GM19023 (cell line): ENCODE measurements around the gene ARHGAP25.

Experiments used
- ATAC-seq: cut with Tn5 transposase; IDR thresholded peaks from one replicate; pipeline ENCODE4 v1.9.1; 2021; ENCODE audit warnings: mild to moderate bottlenecking, moderate library complexity; ENCODE audit not compliant: unreplicated experiment

ARHGAP25 gene

DNA sequence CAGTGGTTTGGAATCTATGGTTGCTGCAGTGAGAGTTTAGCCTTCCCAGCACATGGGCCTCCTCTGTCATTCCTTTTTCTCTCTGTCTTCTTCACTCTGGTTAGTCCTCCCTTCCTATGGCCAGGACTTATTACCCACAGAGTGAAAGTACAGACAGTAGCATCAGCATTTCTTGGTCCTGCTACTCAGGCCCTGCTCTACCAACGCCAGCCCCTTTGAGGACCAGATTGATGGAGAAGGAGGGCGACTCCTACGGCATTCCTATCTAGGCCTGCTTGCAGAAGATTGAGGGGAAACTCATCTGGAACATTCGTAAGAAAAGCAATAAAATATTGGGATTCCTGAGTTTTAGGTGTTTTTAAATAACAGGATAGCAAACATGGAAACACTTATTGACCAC is 93.1 kb downstream of the ARHGAP25 start:
- ATAC-seq, result no peak

DNA sequence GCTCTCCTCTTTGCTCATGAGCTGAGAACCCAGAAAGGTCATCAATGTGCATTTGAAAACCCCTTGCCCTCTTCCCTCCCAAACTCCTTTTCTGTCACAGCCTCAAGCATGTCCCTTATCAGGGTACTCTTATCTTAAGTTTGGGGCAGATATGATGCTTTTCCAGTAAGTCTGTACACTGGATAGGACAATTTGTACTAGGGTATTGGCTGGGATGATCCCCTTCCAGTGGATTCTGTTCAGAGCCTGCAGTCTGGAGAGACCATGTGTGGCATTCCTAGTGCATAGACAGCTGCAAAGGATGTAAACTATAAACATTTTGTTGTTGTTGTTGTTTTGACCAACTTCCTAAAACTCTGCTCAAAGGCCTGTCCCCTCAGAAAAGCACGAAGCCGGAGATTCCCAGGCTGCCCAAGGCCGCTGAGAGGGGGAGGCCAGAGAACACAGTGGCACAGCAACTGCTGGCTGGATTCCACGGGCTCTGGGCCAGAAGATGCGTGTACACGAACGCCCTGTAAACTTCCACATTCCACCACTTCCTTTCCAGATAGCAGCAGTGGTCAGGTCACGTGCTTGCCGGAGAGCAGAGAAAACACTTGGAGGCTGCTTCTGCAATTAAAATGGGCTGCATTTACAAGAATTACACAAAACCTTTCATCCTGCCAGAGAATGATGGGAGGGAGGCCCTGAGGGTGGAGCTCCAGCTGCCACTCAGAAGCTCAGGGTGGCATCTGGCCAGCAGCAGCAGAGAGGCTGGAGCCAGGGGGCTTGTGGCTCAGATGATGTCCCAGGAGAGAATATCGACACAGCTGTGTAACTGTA is 94.5 kb downstream of the ARHGAP25 start:
- no peak for ATAC-seq

DNA sequence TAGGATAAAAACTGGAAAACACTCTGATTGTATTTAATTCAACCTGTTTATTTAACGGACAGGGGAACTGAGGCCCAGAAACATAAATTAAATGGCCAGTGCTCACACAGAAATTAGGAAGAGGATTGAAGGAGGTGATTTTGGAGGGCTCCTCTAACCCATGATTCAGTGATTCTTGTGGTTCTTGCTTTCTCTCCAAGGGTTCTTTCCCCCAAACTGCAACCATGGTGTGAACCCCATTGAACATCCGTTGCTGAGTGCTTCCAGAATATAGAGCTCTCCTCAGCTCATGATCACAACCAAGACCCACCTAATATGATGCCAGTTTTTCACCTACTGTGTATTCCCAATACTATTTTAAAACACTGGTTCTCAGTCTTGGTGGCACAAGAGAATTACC is 95.1 kb downstream of the ARHGAP25 start:
- no peak for ATAC-seq

DNA sequence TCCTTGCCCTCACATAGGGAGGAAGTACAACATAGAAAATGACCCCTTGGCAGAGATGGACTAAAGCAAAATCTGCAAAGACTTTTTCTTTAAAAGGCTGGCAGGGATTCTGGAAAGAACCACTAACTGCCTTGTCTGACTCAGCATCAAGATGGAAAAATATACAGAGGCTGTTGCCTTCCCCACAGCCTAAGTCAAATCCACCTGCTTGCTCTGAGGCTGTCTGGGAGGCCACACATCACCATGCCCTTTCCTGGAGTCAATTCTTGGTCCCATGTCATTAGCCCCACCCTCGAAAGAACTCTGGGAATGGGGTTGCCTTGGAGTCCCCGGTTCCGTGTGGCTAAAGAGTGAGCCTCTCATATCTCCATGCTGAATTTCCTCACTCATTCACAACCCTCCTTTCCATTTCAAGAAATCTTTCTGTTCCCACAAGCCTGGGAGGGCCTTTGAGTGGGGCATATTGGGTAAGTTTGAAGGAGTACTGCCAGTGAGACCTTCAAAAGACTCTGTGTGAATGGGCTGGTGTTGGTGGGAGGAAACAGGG is 97.1 kb downstream of the ARHGAP25 start:
- no peak for ATAC-seq

DNA sequence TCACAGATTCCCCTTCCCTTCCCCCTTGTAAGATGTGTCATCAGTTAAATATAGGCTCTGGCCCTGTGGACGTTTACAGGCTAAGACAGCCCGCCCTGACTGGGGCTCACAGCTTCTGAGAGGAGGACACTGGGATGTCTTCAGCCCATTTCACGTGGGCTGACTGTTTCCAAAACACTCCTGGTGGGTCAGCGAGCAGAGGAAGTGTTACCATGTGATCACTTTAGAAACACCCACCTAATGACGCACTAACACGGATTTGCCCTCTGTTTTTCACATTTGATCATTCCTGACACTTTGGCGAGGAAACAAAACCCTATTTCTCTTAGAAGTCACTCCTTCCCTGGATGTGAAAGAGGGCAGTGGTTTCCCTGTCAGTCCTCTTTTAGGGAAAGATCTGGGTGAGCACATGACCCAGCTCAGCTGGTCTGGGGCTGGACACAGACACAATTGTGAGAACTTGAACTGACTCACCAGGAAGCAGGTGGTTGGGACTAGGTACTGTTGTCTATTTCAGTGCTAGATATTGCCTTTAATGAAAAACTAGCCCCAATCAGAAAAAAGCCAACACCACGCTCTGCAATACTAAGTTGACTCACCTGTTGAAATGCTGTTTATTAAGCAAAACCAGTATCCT is 97.7 kb downstream of the ARHGAP25 start:
- ATAC-seq, result peak; percentile 74

DNA sequence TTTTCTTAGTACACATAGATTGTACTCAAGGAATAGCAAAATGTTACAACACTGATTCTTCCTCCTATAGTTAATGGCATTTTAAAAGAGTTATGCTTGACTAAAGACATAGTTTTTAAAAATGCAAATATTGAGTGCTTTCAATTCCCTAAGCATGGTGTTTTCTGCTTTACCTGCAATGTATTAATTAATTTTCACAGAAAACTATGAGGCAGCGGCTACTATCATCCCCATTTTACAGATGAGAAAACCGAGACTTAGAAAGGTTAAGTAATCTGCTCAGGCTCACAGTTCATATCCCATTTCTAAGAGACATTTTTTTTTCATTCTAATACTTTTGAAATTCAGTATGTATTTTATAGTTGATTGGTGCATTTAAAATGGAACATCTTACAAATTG is 98.6 kb downstream of the ARHGAP25 start:
- no peak for ATAC-seq

DNA sequence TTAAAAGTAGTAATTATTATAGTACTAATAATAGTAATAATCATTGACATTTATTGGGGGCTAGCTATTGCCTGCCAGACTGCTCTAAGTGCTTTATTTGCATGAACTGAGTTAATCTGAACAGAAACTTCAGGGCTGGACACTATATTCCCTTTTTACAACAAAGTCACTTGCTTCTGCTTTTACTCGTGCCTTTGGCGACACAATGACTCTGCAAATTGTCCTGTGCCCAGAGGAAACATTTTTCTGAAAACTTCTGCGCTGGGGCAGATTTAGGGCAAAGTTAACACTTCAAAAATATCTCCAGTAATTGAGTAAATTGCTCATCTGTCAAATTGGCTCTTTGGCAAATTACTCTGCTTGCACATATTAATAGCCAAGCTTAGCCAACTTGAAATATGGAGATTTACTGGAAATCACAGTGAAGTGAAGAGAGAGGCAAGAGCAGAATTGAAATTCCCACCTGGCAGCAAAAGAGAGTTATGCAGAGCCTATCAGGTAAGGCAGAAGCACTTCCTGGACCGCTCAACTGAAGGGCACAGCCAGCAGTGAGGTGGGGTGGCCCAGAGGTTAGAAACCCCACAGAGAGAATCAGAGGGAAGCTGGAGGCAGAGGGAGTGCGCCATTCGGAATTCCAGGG is 100.2 kb downstream of the ARHGAP25 start:
- ATAC-seq, result no peak

DNA sequence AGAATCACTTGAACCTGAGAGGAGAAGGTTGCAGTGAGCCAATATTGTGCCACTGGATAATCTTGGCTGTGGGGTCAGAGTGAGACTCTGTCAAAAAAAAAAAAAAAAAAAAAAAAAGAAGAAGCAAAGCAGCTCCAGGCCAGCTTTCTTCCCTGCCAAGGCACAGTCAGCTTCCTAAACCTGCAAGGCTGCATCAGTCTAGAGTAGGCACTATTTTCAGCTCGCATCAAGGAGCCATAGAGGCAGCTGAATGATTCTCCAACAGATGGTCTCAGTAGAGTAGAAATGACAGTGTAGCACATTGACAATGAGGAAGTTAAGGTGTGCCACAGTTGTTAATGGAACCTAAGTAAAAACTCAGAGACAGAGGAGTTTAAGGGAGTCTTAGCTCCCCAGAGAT is 101.0 kb downstream of the ARHGAP25 start:
- ATAC-seq, result no peak

DNA sequence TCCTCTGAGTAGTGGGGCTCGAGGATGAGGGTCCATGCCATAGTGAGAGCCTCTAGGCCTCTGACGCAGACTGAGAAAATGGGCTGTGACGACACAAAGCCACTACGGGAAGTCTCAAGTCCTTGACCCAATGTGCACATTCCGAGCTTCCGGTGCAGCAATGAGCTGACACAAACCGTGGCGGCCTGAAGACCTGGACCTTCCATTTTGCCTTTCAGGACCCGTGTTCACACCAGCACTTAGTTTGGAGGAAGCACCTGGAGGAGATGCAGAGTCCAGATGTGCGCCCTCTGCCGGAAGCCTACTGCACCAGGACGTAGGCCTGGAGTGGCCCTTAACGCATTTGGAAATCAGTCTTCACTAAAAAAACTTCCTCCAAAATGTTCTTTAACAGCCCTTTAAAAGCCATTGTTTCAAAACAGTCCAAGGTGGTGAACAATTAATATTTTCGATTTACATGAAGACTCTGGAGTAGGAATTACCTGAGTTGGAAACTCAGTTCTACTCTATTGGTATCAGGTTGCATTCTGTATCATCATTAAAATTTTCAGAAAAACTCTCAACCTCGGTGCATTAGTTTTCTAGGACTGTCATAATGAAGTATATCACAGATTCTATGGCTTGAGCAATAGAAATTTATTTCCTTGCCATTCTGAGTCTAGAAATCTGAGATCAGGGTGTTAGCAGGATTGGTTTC is 102.7 kb downstream of the ARHGAP25 start:
- ATAC-seq, result no peak

DNA sequence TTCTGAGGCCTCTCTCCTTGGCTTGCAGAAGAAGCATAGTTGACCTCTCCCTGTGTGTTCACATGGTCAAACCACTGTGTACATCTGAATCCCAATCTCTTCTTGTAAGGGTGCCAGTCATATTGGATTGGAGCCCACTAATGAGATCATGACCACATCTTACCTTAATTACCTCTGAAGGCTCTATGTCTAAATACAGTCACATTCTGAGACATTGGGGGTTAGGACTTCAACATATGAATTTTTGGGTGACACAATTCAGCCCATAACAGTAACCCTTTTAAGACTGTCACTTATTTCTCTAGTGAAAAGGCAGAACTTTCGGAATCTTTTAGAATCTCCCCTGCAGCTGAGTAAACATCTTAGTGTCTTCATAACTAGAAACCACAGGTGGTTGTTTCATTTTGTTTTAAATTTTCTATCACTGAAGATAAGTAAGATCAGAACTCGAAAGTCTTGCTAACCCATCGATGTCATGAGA is 103.3 kb downstream of the ARHGAP25 start:
- no peak for ATAC-seq

DNA sequence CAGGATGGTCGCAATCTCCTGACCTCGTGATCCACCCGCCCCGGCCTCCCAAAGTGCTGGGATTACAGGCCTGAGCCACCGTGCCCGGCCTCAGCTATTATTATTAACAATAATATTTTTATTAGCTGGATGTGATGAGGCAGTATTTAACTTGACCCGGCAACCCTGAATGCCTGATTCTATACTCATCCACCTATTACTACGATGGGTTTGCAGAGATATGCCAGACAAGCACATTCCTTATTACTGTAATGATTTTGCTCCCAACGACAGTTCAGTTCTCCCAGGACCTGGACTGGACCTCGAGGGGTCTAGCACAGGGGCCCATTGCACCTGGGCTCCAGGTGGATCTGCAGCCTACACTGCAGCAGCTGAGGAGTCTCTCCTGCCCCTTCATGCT is 104.0 kb downstream of the ARHGAP25 start:
- no peak for ATAC-seq

DNA sequence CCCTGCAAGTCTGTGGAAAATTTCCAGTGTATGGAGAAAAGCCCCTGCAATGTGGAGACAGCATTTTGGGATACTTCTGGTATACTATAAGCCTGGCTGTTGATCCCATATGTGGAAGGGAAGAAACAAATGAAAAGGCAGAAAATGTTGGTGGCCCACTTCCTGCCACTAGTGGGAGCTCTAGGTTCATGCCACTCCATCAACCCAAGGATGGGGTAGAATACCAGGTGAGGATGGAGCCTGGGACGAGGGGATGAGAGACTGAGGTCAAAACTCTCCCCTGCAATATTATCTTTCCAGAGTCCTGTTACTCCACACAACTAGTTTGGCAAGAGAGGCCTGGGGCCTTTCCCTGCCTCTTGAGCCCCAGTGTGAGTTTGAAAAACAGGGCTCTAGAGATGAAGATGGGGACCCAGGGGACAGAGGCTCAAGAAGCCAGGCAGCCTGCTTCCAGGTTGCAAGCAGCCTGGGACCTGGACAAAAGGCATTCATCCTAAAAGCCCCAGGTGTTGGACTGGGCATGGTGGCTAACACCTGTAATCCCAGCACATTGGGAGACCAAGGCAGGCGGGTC is 104.7 kb downstream of the ARHGAP25 start:
- ATAC-seq, result no peak

DNA sequence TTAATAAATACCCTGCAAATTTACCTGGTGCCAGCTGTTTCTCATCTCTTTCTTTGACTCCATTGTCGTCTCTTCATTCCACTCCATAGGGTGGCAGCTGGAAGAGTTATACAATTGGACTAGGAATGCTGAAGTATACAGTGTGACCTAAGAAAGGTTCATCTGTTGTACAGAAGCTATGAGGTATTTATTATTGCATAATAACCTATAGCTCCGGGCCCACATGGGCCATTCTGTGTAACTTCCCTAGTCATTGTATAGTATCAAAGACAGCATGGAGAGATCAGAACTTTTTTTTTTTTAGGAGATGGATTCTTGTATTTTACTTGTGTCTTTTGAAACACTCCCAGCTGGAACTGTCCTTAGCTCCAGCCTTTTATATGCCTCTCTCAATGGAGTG is 110.4 kb downstream of the ARHGAP25 start:
- ATAC-seq, result no peak

DNA sequence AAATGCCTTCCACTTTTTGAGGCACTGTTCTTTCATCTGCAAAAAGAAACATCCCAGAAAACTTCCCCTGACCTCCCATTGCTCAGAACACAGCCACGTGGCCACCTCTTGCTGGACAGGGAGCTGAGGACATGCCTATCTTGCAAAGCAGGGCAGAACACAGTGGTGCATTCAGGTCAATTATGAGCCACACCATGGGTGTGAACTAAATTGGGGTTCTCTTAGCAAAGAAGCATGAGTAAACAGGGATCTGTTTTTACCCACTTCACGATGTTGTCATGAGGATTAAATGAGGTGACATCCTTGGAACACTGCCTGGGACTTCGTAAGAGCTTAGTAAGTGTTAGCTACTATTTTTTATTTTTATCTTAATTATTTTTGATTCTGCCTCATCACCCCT is 111.5 kb downstream of the ARHGAP25 start:
- ATAC-seq, result no peak

DNA sequence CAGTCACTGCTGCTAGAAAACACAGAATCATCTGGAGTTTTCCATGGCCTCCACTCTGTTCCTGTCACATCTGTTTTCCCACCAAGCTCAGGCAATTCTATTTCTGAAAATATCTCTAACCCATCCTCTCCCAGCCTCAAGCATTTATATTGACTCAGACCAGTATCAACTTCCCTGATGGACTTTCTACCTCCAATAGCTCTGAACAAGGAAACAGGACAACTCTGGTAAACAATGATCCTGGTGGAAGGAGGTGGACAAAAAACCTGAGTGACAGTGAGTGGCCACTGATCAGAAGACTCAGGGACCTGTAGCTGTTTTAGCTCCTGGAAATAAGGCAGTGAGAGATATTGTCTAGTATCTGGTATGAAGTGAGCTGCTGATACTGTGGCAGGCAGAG is 113.1 kb downstream of the ARHGAP25 start:
- no peak for ATAC-seq

DNA sequence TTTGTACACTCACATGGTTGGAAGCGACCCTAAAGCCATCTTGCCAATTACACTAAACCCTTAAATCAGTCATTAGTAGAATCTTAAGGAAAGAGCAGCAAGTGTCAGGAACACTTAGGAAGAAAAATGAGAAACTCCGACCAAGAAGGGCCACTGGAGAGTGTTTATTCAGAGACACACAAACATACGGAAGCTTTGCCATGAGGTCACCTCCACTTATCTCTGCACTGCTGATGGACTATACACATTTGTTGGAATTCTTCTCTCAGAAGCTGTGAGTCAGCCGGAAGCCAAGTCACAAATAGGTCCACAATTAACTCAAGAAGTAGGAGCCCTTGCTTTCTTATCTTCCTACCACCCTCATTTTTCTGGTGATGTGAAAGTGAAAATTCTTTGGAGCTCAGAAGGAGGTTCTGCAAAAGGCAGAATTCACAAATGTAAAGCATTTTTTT is 115.0 kb downstream of the ARHGAP25 start:
- ATAC-seq, result no peak

DNA sequence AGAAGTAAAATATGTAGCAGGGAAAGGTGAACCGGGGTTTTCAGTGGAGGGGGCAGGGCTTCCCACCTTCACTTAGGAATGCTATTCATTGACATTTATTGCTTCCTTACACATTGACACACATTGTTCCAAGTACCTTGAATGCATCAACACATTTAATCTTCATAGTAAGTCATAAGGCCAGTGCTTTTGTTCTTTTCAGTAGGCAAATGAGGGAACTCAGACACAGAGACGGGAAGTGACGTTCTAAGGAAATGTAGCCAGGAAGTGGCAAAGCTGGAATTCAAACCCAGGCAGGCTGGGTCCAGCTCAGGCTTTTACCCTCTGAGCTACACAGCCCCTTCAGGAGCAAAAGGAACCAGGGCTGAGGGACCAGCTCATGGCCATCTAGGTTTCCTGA is 115.9 kb downstream of the ARHGAP25 start:
- ATAC-seq, result no peak

DNA sequence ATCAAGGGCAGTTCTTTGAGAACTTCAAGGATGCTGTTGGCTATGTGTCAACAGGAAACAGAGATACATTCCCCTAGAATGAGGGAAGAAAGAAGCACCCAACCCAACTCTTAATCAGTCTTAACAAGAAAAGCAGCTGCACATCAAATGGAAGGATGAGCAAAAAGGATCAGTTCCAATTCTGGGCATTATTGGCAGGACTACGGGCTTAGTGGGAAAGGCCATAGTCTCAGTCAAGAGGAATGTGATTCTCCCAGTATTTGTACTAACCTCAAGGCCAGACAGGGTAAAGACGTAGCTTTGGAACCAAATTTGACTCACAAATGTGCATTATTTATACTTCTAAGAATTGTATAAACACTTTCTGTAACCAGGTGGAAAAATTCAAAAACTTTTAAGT is 118.4 kb downstream of the ARHGAP25 start:
- no peak for ATAC-seq

DNA sequence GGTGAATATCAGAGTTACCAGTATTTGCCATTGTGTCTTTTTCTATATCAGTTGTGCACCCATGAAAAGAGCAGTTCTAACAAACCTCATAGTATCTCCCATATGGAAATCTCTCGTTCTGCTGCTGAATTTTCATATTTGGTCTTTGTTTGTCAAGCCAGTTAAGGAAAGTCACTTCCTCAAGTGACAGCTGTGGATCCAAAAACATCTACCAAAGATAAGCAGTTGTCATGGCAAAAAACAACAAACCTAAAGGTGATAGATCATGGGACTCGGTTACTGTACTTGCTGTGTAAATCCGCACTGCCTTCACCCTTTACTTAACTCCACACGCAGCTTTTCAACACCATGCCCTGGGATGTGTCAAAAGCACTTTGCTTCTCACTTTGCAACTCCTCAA is 119.3 kb downstream of the ARHGAP25 start:
- ATAC-seq, result no peak

DNA sequence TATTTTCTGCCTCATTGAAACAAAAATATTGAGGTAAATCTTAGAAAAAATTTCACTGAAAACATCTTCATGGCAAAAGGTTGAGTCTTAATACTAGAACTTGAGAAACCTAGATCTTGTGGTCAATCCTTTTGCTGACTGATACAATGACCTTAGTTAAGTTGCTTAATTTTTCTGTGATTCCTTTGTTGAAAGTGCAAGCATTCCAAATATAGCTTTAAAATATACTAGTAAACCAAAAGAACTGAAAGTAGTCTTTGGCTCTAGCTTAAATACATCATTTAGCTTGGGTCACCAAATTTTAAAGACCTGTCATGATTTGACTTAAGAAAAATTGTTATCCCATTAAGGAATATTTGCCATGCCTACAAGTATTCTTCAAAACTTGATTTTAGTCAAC is 119.9 kb downstream of the ARHGAP25 start:
- no peak for ATAC-seq

DNA sequence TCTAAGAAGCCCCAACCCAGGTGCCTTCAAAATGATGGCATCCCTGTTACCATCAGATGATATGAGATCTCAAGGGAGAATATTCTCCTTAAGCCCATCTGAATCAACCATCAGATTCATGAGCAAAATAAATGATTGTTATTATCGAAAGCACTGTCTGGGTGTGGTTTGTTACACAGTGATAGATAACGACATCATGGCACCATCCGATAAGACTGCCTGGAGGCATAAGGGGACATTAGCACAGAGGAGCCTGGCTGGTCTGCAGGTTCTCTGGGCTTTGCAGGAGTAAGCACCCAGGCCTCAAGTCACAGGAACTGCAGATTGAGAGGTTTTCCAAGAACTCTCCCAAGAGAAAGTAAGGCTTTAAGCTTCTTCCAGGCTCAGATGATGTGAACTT is 120.9 kb downstream of the ARHGAP25 start:
- no peak for ATAC-seq
